Activated T-helper 1 cell treated with anti-CD3 and anti-CD28 coated beads, Interleukin-12 subunit alpha, Interleukin-12 subunit beta, Interleukin-2, Interleukin-4 antibody, amounts not matched to agents 30 ng/mL and 10 ng/mL and 1 ng/mL, durations not matched to agents 14 hours and 24 hours and 36 hours (primary cell): ENCODE measurements around the gene HOXC5. TPM values are rescaled to one million over a fixed set of nuclear protein-coding genes. Genes with fewer than 3 reads are reported as not detected.

Experiments
- DNase-seq: peaks from one replicate; pipeline ENCODE4 v3.0.0; 2021; ENCODE audit warnings: low spot score
- H3K27ac Mint-ChIP-seq: one replicate; pipeline ENCODE4 v1.8.0; 2021; ENCODE audit warnings: mild to moderate bottlenecking, mixed read lengths
- H3K27me3 Mint-ChIP-seq: one replicate; pipeline ENCODE4 v1.8.0; 2022; ENCODE audit warnings: mild to moderate bottlenecking, moderate library complexity, mixed read lengths; ENCODE audit not compliant: insufficient read depth
- H3K36me3 Mint-ChIP-seq: one replicate; pipeline ENCODE4 v1.8.0; 2021; ENCODE audit warnings: low read depth, mixed read lengths
- H3K4me1 Mint-ChIP-seq: one replicate; pipeline ENCODE4 v1.8.0; 2021; ENCODE audit warnings: low read depth, mixed read lengths
- H3K4me3 Mint-ChIP-seq: one replicate; pipeline ENCODE4 v1.8.0; 2021; ENCODE audit warnings: mild to moderate bottlenecking, moderate library complexity, mixed read lengths
- H3K9me3 Mint-ChIP-seq: one replicate; pipeline ENCODE4 v1.8.0; 2021; ENCODE audit warnings: mixed read lengths
- intact Hi-C: fragments of 100-400 bp; cut with micrococcal nuclease; formaldehyde crosslinking; loops from one replicate; pipeline ENCODE4 v1.15.1; 2024
- total RNA-seq: library from RNA; stranded (reverse); gene quantifications from 2 replicates; pipeline ENCODE4 v1.2.3, GENCODE V29; 2022

Gene HOXC5
- total RNA-seq, 1 donor from 2014 or later = not detected

- peaks cover 89% of the 10 kb centered on the region for H3K27me3 Mint-ChIP-seq
- intact Hi-C loops = loop anchor here (5.0 kb wide), 1 partner anchor 34 kb away; the partner anchor contains the start of gene HOXC5
- H3K27ac Mint-ChIP-seq = peak overlapping the region; percentile 7
- peaks cover 28% of the 10 kb centered on the region for H3K4me1 Mint-ChIP-seq
- H3K36me3 Mint-ChIP-seq = no peaks in the 10 kb centered on the region
- DNase-seq = no peak
- H3K4me3 Mint-ChIP-seq = no peak overlapping the region
- no peaks in the 10 kb centered on the region for H3K9me3 Mint-ChIP-seq
These were observed 34.5 kb upstream of the HOXC5 start for GRCh38 chr12:53998110-53998899.

GRCh38 chr12:53998900-53999236 lies 34.0 kb upstream of the HOXC5 start:
- intact Hi-C loops = loop anchor here (5.0 kb wide), 1 partner anchor 33 kb away; the partner anchor contains the start of gene HOXC5
- DNase-seq = no peak
- H3K4me1 Mint-ChIP-seq = peaks cover 26% of the 10 kb centered on the region
- peaks cover 89% of the 10 kb centered on the region for H3K27me3 Mint-ChIP-seq
- no peaks in the 10 kb centered on the region for H3K9me3 Mint-ChIP-seq
- H3K27ac Mint-ChIP-seq = no peak overlapping the region
- H3K4me3 Mint-ChIP-seq = no peak overlapping the region
- peaks cover 4% of the 10 kb centered on the region for H3K36me3 Mint-ChIP-seq

GRCh38 chr12:53999559-54000115 lies 33.2 kb upstream of the HOXC5 start:
- H3K27me3 Mint-ChIP-seq = peaks cover 93% of the 10 kb centered on the region
- peak overlapping the region; percentile 65 for H3K27ac Mint-ChIP-seq
- peaks cover 23% of the 10 kb centered on the region for H3K4me1 Mint-ChIP-seq
- DNase-seq = no peak
- no peaks in the 10 kb centered on the region for H3K9me3 Mint-ChIP-seq
- peak overlapping the region; percentile 15 for H3K4me3 Mint-ChIP-seq
- intact Hi-C loops = loop anchor here (5.0 kb wide), 1 partner anchor 33 kb away; the partner anchor contains the start of gene HOXC5
- H3K36me3 Mint-ChIP-seq = peaks cover 4% of the 10 kb centered on the region

- intact Hi-C loops = no loop called here
- H3K27ac Mint-ChIP-seq = peak within 1 kb of the TSS; percentile 65
- peaks cover 20% of the 10 kb centered on the region for H3K4me1 Mint-ChIP-seq
These were observed 32.4 kb upstream of the HOXC5 start, which contains the start of gene HOXC9 for GRCh38 chr12:54000116-54001114. TSS of gene HOXC9 (plus strand) at chr12:54000161. CDS start at chr12:54000189, 28 bp downstream.

GRCh38 chr12:54001283-54002187 lies 31.3 kb upstream of the HOXC5 start:
- Mint-ChIP-seq H3K36me3 (peaks cover 8% of the 10 kb centered on the region), H3K4me3 (no peak overlapping the region), H3K4me1 (peaks cover 20% of the 10 kb centered on the region), H3K27me3 (peaks cover 94% of the 10 kb centered on the region), H3K27ac (peak overlapping the region; percentile 18), H3K9me3 (no peaks in the 10 kb centered on the region)
- intact Hi-C loops = no loop called here
- no peak for DNase-seq

More at GRCh38 chr12:54000116-54001114, 32.4 kb upstream of the HOXC5 start, which contains the start of gene HOXC9:
- H3K4me3 Mint-ChIP-seq = peak within 1 kb of the TSS; percentile 15
- no peak for DNase-seq
- peaks cover 92% of the 10 kb centered on the region for H3K27me3 Mint-ChIP-seq
- H3K9me3 Mint-ChIP-seq = no peaks in the 10 kb centered on the region
- H3K36me3 Mint-ChIP-seq = peaks cover 4% of the 10 kb centered on the region

- Mint-ChIP-seq H3K4me3 (no peak overlapping the region), H3K36me3 (peaks cover 8% of the 10 kb centered on the region), H3K27me3 (peaks cover 95% of the 10 kb centered on the region), H3K4me1 (peaks cover 22% of the 10 kb centered on the region), H3K27ac (peak overlapping the region; percentile 67), H3K9me3 (no peaks in the 10 kb centered on the region)
- no peak for DNase-seq
- intact Hi-C loops = no loop called here
These were observed 30.5 kb upstream of the HOXC5 start for GRCh38 chr12:54002278-54002914.

GRCh38 chr12:54002915-54003389 lies 29.9 kb upstream of the HOXC5 start:
- Mint-ChIP-seq H3K27me3 (peaks cover 95% of the 10 kb centered on the region), H3K4me3 (no peak overlapping the region), H3K36me3 (peaks cover 8% of the 10 kb centered on the region), H3K4me1 (peaks cover 22% of the 10 kb centered on the region), H3K9me3 (no peaks in the 10 kb centered on the region), H3K27ac (no peak overlapping the region)
- intact Hi-C loops = no loop called here
- no peak for DNase-seq

- peaks cover 95% of the 10 kb centered on the region for H3K27me3 Mint-ChIP-seq
- DNase-seq = no peak
- peaks cover 8% of the 10 kb centered on the region for H3K36me3 Mint-ChIP-seq
- H3K27ac Mint-ChIP-seq = peak overlapping the region; percentile 78
- no peaks in the 10 kb centered on the region for H3K9me3 Mint-ChIP-seq
- peaks cover 22% of the 10 kb centered on the region for H3K4me1 Mint-ChIP-seq
- intact Hi-C loops = no loop called here
- no peak overlapping the region for H3K4me3 Mint-ChIP-seq
These were observed 29.2 kb upstream of the HOXC5 start for GRCh38 chr12:54003625-54004024.

- Mint-ChIP-seq H3K27me3 (peaks cover 92% of the 10 kb centered on the region), H3K27ac (peak overlapping the region; percentile 78), H3K4me3 (no peak overlapping the region), H3K36me3 (peaks cover 8% of the 10 kb centered on the region), H3K4me1 (peaks cover 22% of the 10 kb centered on the region), H3K9me3 (no peaks in the 10 kb centered on the region)
- no peak for DNase-seq
- intact Hi-C loops = no loop called here
These were observed 28.6 kb upstream of the HOXC5 start for GRCh38 chr12:54004063-54004840.

GRCh38 chr12:54004841-54005530 lies 27.9 kb upstream of the HOXC5 start:
- intact Hi-C loops = loop anchor here (5.0 kb wide), 1 partner anchor 372 kb away; no protein-coding TSS in a partner anchor
- Mint-ChIP-seq H3K9me3 (no peaks in the 10 kb centered on the region), H3K4me3 (no peak overlapping the region), H3K27me3 (peaks cover 92% of the 10 kb centered on the region), H3K27ac (no peak overlapping the region), H3K4me1 (peaks cover 25% of the 10 kb centered on the region), H3K36me3 (peaks cover 8% of the 10 kb centered on the region)
- DNase-seq = no peak
